Skin of body (tissue), 2 donors: ENCODE measurements around the gene VPS54. TPM values are rescaled to one million over a fixed set of nuclear protein-coding genes. Genes with fewer than 3 reads are reported as not detected.
"Not testable (repeated sequence)": the region's sequence is repeated elsewhere in the genome, so short reads cannot be mapped to it uniquely, and the experiment has no call there.

Source experiments
- DNase-seq: peaks from one replicate; lab custom pipeline; 2025; lab: John Stamatoyannopoulos, UW
- total RNA-seq: library from RNA; depleted of rRNA; stranded (reverse); fragments of >200 nt; gene quantifications from one replicate; pipeline ENCODE4 v1.2.3, GENCODE V29; 2014

The VPS54 gene
- total RNA-seq, 1 donor from 2014 or later = 34.3 TPM

GRCh38 chr2:63994329-63995070 lies 24.7 kb downstream of the VPS54 start:
- DNase-seq = not testable (repeated sequence)

DNA sequence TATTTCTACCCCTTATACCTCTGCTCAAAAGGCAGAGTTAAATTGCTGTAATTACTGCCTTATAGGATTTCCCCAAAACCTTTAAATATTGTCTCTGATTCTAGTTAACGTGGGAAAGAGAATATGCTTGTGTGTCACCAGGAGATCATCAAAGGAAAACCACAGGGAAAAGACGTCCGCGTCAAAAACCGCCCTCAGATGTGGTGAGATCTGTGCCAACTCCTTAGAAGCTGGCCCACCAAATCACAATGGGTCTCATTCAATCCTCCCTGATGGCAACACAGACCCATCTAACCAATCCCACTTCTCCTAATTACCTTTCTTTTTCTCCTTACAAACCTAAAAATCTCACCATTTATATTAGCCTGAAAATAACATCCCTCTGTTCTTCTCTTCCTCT lies 25.4 kb downstream of the VPS54 start:
- DNase-seq = no peak

DNA sequence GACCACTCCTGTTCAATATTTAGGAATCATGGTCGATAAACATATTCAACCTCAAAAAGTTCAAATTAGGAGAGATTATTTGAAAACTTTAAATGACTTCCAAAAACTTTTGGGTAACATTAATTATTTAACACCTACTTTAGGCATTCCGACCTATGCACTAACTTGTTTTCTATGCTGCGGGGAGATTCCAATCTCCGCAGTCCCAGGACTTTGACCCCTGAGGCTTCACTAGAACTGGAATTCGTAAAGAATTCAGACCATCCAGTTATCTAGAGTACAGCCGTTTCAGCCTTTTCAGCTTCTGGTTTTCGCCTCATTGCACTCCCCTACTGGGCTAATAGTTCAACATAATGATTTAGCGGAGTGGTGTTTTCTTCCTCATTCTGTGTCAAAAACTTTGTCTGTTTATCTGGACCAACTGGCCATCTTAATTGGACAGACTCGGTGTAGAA lies 26.1 kb downstream of the VPS54 start:
- not testable (repeated sequence) for DNase-seq

GRCh38 chr2:63992061-63992685 lies 27.1 kb downstream of the VPS54 start:
- DNase-seq = no peak

GRCh38 chr2:63991173-63991999 lies 27.8 kb downstream of the VPS54 start:
- DNase-seq = not testable (repeated sequence)

GRCh38 chr2:63990072-63990471 lies 29.2 kb downstream of the VPS54 start:
- no peak for DNase-seq

GRCh38 chr2:63988842-63989436 lies 30.3 kb downstream of the VPS54 start:
- DNase-seq = not testable (repeated sequence)

DNA sequence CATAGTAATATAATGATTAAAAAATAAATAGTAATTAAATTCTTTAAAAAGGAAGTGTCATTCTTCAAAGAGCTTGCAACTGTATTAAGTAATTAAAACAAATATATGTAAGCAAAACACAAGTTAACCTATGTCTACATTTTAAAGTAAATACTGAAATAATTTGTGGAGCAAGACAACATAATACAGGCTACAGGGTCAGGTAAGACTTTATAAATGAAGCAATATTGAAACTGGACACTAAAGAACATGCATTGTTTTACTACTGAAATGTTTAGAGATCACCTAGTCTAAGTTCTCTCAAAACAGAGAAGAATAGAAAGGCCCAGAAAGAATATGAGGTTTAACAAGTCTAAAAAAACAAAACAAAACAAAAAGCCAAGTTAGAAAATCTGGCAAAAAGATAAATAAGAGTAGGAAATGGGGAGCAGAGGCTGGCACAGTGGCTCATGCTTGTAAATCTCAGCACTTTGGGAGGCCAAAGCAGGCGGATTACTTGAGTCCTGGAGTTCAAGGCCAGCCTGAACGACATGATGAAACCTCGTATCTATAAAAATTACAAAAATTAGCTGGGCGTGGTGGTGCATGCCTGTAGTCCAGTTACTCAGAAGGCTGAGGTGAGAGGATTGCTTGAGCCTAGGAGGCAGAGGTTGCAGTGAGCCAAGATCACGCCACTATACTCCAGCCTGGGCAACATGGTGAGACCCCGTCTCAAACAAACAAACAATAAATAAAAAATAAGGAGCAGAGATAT lies 34.4 kb downstream of the VPS54 start:
- DNase-seq = no peak

DNA sequence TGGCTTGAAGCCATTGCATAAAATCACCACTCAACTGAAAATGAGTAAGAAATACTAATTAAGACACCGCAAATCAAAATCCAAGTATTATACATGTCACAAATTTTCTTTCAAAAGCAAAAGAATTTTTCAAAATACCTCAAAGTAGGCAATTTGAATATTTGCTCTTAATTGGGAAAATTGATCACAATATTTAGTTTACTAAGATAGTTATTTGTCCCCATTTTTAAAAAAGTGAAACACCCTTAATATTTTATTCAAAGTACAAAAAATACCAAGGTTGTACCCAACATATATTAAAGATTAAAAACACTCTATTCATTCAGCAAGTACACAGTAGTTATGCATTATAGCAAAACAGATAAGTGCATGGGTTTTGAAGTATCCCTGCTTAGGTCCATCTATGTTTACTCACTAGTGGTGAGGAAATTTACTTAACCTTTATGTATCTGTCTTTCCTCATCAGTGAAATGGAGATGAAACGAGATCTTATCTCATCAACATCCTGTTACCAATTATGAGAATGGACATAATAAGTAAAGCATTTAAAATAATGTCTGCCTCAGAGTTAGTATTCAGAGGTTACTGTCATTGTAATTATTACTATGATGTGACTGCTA lies 35.1 kb downstream of the VPS54 start:
- DNase-seq = no peak

DNA sequence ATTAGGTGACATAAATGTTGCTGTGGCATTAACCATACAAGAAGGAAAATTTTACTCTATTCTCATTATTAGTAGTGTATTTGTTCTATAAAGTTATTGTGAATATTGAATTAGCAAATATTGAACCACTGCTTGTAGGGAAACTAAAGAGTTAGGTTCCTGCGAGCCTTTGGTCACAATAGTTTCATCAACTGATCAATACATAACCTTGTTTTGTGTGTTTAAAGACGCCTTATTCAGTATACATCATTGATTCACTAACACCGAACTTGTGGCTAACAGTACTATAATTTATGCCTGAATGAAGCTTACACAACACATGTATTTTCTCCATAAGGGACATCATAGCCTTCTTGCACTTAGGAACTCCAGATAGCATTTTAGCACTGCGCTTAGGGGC lies 36.9 kb downstream of the VPS54 start:
- no peak for DNase-seq

GRCh38 chr2:63981702-63982103 lies 37.5 kb downstream of the VPS54 start:
- DNase-seq = no peak

GRCh38 chr2:63980794-63981193 lies 38.4 kb downstream of the VPS54 start:
- no peak for DNase-seq

GRCh38 chr2:63977904-63978303 lies 41.3 kb downstream of the VPS54 start:
- no peak for DNase-seq

GRCh38 chr2:63976125-63976510 lies 43.1 kb downstream of the VPS54 start:
- no peak for DNase-seq

GRCh38 chr2:63975437-63976124 lies 43.6 kb downstream of the VPS54 start:
- no peak for DNase-seq

- DNase-seq = not testable (repeated sequence)
Measured at GRCh38 chr2:63975036-63975435, 44.2 kb downstream of the VPS54 start.

DNA sequence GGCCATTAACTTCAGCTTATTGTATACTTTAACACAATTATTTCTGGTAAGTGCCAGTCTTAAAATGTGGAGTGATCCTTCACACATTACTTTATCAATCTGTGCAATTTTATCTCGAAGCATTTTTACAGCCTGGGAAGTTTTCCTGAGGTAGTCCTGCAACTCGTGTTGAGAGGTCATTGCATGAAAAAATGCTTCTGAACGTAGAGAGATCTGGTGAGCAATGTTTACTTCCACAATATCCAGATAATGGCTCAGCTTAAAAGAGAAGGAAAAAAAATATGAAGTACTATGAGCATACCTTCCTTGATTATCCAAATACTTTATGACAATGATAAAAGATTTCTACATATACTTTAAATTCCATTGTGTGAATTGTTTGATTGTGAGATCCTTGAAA lies 57.0 kb downstream of the VPS54 start:
- no peak for DNase-seq

DNA sequence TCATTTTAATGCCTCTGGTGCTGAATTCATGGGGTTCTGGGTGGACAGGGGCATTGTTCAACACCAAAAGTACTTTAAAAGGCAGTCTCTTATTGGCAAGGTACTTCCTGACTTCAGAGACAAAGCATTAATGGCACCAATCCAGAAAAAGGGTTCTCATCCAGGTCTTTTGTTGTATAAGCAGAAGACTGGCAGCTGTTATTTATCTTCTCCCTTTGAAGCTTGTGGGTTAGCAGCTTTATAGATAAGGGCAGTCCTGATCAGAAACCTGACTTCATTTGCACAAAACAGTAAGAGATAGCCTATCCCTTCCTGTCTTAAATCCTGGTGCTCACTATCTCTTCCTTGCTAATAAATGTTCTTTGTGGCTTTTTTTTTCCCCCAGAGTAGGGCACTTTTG lies 68.8 kb downstream of the VPS54 start:
- no peak for DNase-seq

- DNase-seq = no peak
Measured at GRCh38 chr2:63942788-63943187, 76.4 kb downstream of the VPS54 start.

DNA sequence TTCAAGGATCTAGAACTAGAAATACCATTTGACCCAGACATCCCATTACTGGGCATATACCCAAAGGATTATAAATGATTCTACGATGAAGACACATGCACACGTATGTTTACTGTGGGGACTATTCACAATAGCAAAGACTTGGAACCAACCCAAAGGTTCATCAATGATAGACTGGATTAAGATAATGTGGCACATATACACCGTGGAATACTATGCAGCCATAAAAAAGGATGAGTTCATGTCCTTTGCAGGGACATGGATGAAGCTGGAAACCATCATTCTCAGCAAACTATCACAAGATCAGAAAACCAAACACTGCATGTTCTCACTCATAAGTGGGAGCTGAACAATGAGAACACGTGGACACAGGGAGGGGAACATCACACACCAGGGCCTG lies 87.1 kb downstream of the VPS54 start:
- DNase-seq = not testable (repeated sequence)
